SK-N-SH (cell line): ENCODE measurements around the gene GRIP1. TPM values are rescaled to one million over a fixed set of nuclear protein-coding genes. Genes with fewer than 3 reads are reported as not detected.

Experiments used
- CTCF ChIA-PET: fragments of 300-600, 350-600 bp; formaldehyde crosslinking; extraction: SDS; loops from one replicate; lab custom pipeline; 2021; lab: Yijun Ruan, JAX
- POLR2A ChIA-PET: fragments of 350-600 bp; sonication (Branson Sonifier 250); formaldehyde crosslinking; extraction: SDS; loops from one replicate; lab custom pipeline; 2020; ENCODE audit warnings: antibody characterized with exemption, inconsistent platforms; lab: Yijun Ruan, JAX
- DNase-seq: peaks from one replicate; pipeline ENCODE4 v3.0.0; 2012
- H2AFZ ChIP-seq: fragments of 200-600 bp; sonication (generic); 2 replicates; pipeline ENCODE4 v1.8.1; 2016; ENCODE audit warnings: antibody characterized with exemption, mild to moderate bottlenecking, low read depth
- H3F3A ChIP-seq: fragments of 200-600 bp; sonication (generic); replicated peaks from 2 replicates; pipeline ENCODE3; 2016; ENCODE audit warnings: antibody characterized with exemption, mild to moderate bottlenecking; ENCODE audit not compliant: insufficient read depth
- H3K27ac ChIP-seq, 2 experiments: fragments of 200-500 bp in 1 of 2; fragments of 200-600 bp in 1 of 2; sonication (Bioruptor generic) in 1 of 2; sonication (generic), shearing (Covaris generic) in 1 of 2; 2 replicates each; pipeline versions ENCODE4 v1.5.1 to v1.6.1; 2014 to 2016; ENCODE audit warnings: low read depth in 2 of 2, inconsistent platforms in 1 of 2, low read length in 1 of 2, mild to moderate bottlenecking in 1 of 2, mixed read lengths in 1 of 2
- H3K27me3 ChIP-seq: fragments of 200-600 bp; sonication (generic), shearing (Covaris generic); 2 replicates; pipeline ENCODE4 v1.6.1; 2016; ENCODE audit warnings: mixed run types; ENCODE audit not compliant: insufficient read depth
- H3K36me3 ChIP-seq, 2 experiments: fragments of 200-500 bp in 1 of 2; fragments of 200-600 bp in 1 of 2; sonication (Bioruptor generic) in 1 of 2; sonication (generic) in 1 of 2; replicated peaks in 1 of 2; 2 replicates each; pipeline versions ENCODE3 to v1.5.1; 2014 to 2016; ENCODE audit warnings: low read length in 1 of 2, mild to moderate bottlenecking in 1 of 2; ENCODE audit not compliant: insufficient read depth in 2 of 2, control insufficient read depth in 1 of 2
- H3K4me1 ChIP-seq, 2 experiments: fragments of 200-500 bp in 1 of 2; fragments of 200-600 bp in 1 of 2; sonication (Bioruptor generic) in 1 of 2; sonication (generic), shearing (Covaris generic) in 1 of 2; 2 replicates each; pipeline versions ENCODE4 v1.5.1 to v1.6.1; 2014 to 2016; ENCODE audit warnings: low read depth in 1 of 2, low read length in 1 of 2, mixed run types in 1 of 2; ENCODE audit not compliant: insufficient read depth in 2 of 2, control insufficient read depth in 1 of 2
- H3K4me2 ChIP-seq: fragments of 200-600 bp; sonication (generic), shearing (Covaris generic); 2 replicates; pipeline ENCODE4 v1.6.1; 2017; ENCODE audit warnings: mixed run types
- H3K4me3 ChIP-seq, 2 experiments: fragments of 200-500 bp in 1 of 2; fragments of 200-600 bp in 1 of 2; sonication (Bioruptor generic) in 1 of 2; sonication (generic), shearing (Covaris generic) in 1 of 2; 2 replicates each; pipeline versions ENCODE4 v1.5.1 to v1.8.1; 2014 to 2016; ENCODE audit warnings: low read depth in 2 of 2, inconsistent platforms in 1 of 2, low read length in 1 of 2, mild to moderate bottlenecking in 1 of 2, mixed read lengths in 1 of 2, moderate library complexity in 1 of 2
- H3K79me2 ChIP-seq: fragments of 200-600 bp; sonication (generic); 2 replicates; pipeline ENCODE4 v1.8.1; 2017; ENCODE audit warnings: mild to moderate bottlenecking; ENCODE audit not compliant: insufficient read depth
- H3K9ac ChIP-seq: fragments of 200-600 bp; sonication (generic); 2 replicates; pipeline ENCODE4 v1.6.1; 2017; ENCODE audit warnings: mixed run types
- H3K9me2 ChIP-seq: fragments of 200-600 bp; sonication (generic); 2 replicates; pipeline ENCODE4 v1.6.1; 2017; ENCODE audit warnings: mixed run types
- H3K9me3 ChIP-seq: fragments of 200-600 bp; sonication (generic); 2 replicates; pipeline ENCODE4 v1.6.1; 2017; ENCODE audit warnings: mixed run types, mild to moderate bottlenecking, moderate library complexity
- H4K20me1 ChIP-seq: fragments of 200-600 bp; sonication (generic); 2 replicates; pipeline ENCODE4 v1.6.1; 2017; ENCODE audit warnings: mild to moderate bottlenecking, mixed run types; ENCODE audit not compliant: insufficient read depth
- ELF1 ChIP-seq: IDR thresholded peaks from 2 replicates; pipeline ENCODE4 v1.4.0; 2012
- FOXJ3 ChIP-seq: sonication (generic); formaldehyde crosslinking; IDR thresholded peaks from 2 replicates; pipeline ENCODE4 v1.5.1; 2020; ENCODE audit warnings: mild to moderate bottlenecking, missing genetic modification reagents
- MEF2A ChIP-seq: IDR thresholded peaks from 2 replicates; pipeline ENCODE4 v1.4.0; 2012; ENCODE audit warnings: low read depth, borderline replicate concordance
- MXI1 ChIP-seq: IDR thresholded peaks from 2 replicates; pipeline ENCODE4 v1.6.1; 2012; ENCODE audit warnings: mild to moderate bottlenecking, low read depth, low read length, improper control_type of control experiment
- NFIC ChIP-seq: IDR thresholded peaks from 2 replicates; pipeline ENCODE4 v1.4.0; 2012; ENCODE audit warnings: borderline replicate concordance
- POLR2AphosphoS5 ChIP-seq: IDR thresholded peaks from 2 replicates; pipeline ENCODE4 v1.6.1; 2012; ENCODE audit warnings: low read depth, low read length
- SMC3 ChIP-seq: IDR thresholded peaks from 2 replicates; pipeline ENCODE4 v1.6.1; 2012; ENCODE audit warnings: low read depth, low read length, improper control_type of control experiment
- TCF12 ChIP-seq: IDR thresholded peaks from 2 replicates; pipeline ENCODE4 v1.4.0; 2012
- TEAD4 ChIP-seq: IDR thresholded peaks from 2 replicates; pipeline ENCODE4 v1.4.0; 2012; ENCODE audit warnings: mild to moderate bottlenecking, borderline replicate concordance; ENCODE audit not compliant: insufficient read depth
- USF2 ChIP-seq: fragments of 150-350 bp; IDR thresholded peaks from 2 replicates; pipeline ENCODE4 v1.6.1; 2017; ENCODE audit warnings: antibody characterized with exemption, low read length, low read depth, borderline replicate concordance
- YY1 ChIP-seq: IDR thresholded peaks from 2 replicates; pipeline ENCODE4 v1.4.0; 2012; ENCODE audit warnings: low read depth, mild to moderate bottlenecking
- WGBS: methylation state at CpG from one replicate; pipeline ENCODE4 v1.1.6; 2017; ENCODE audit warnings: low lambda C conversion rate; 5-methylcytosine and 5-hydroxymethylcytosine counted together
- polyA plus RNA-seq, 3 experiments: library from polyadenylated mRNA; depleted of rRNA; stranded (reverse); fragments of >200 nt; gene quantifications; 2 replicates each; pipeline ENCODE4 v1.2.3, GENCODE V29; 2012
- TF ChIP-seq, protein P1 (sequence below): IDR thresholded peaks from 2 replicates; pipeline ENCODE4 v1.6.1; 2012; ENCODE audit warnings: mild to moderate bottlenecking, low read depth, low read length, moderate library complexity

The GRIP1 gene
- polyA plus RNA-seq, 1 of the 3 experiments (the other 2 are of a cell fraction), result 0.07 TPM

GRCh38 chr12:66516133-66516532, 162.7 kb downstream of the GRIP1 start:
- no peak overlapping the region for H3K4me2 ChIP-seq
- 27% methylated on average over 2 of the region's 2 CpGs for whole genome bisulfite sequencing
- H3K9ac ChIP-seq, result no peak overlapping the region
- H3F3A ChIP-seq, result no peaks in the 10 kb centered on the region
- H3K9me3 ChIP-seq, result no peaks in the 10 kb centered on the region
- H3K27ac ChIP-seq, result no peak overlapping the region
- POLR2A ChIA-PET, result no interaction called here
- H2AFZ ChIP-seq, result no peak overlapping the region
- CTCF ChIA-PET, result no interaction called here
- no peaks in the 10 kb centered on the region for H4K20me1 ChIP-seq
- H3K9me2 ChIP-seq, result no peaks in the 10 kb centered on the region
- no peaks in the 10 kb centered on the region for H3K79me2 ChIP-seq
- H3K36me3 ChIP-seq, result no peaks in the 10 kb centered on the region
- DNase-seq, result no peak
- H3K27me3 ChIP-seq, result no peaks in the 10 kb centered on the region
- no peak for TF ChIP-seq MXI1
- TF ChIP-seq SMC3, result no peak
- no peak for TF ChIP-seq POLR2AphosphoS5
- TF ChIP-seq TCF12, result no peak
- TF ChIP-seq, protein P1, sequence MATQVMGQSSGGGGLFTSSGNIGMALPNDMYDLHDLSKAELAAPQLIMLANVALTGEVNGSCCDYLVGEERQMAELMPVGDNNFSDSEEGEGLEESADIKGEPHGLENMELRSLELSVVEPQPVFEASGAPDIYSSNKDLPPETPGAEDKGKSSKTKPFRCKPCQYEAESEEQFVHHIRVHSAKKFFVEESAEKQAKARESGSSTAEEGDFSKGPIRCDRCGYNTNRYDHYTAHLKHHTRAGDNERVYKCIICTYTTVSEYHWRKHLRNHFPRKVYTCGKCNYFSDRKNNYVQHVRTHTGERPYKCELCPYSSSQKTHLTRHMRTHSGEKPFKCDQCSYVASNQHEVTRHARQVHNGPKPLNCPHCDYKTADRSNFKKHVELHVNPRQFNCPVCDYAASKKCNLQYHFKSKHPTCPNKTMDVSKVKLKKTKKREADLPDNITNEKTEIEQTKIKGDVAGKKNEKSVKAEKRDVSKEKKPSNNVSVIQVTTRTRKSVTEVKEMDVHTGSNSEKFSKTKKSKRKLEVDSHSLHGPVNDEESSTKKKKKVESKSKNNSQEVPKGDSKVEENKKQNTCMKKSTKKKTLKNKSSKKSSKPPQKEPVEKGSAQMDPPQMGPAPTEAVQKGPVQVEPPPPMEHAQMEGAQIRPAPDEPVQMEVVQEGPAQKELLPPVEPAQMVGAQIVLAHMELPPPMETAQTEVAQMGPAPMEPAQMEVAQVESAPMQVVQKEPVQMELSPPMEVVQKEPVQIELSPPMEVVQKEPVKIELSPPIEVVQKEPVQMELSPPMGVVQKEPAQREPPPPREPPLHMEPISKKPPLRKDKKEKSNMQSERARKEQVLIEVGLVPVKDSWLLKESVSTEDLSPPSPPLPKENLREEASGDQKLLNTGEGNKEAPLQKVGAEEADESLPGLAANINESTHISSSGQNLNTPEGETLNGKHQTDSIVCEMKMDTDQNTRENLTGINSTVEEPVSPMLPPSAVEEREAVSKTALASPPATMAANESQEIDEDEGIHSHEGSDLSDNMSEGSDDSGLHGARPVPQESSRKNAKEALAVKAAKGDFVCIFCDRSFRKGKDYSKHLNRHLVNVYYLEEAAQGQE, result no peak
- TF ChIP-seq NFIC, result no peak
- no peak for TF ChIP-seq ELF1
- no peak for TF ChIP-seq YY1
- TF ChIP-seq, all 33 proteins: peak for 0
- H3K4me3 ChIP-seq, result no peak overlapping the region
- H3K4me1 ChIP-seq, result no peaks in the 10 kb centered on the region

- Histone ChIP-seq H3K9ac (no peak overlapping the region), H3F3A (no peaks in the 10 kb centered on the region), H3K79me2 (no peaks in the 10 kb centered on the region), H3K9me2 (no peaks in the 10 kb centered on the region), H3K9me3 (no peaks in the 10 kb centered on the region), H3K36me3 (no peaks in the 10 kb centered on the region), H3K27me3 (no peaks in the 10 kb centered on the region), H3K4me3 (no peak overlapping the region), H4K20me1 (no peaks in the 10 kb centered on the region), H3K4me2 (no peak overlapping the region), H2AFZ (no peak overlapping the region), H3K27ac (no peak overlapping the region), H3K4me1 (no peaks in the 10 kb centered on the region)
- no peak for DNase-seq
- WGBS, result 11% methylated on average over 2 of the region's 2 CpGs
- TF ChIP-seq USF2 (no peak), TEAD4 (no peak), MEF2A (no peak), FOXJ3 (CRISPR knock-in tag) (no peak)
- ChIA-PET CTCF (no interaction called here), POLR2A (no interaction called here)
Observed at GRCh38 chr12:66514581-66514980, 164.3 kb downstream of the GRIP1 start.
